DOHH2 (cell line): Measurements from ENCODE around the gene ITGB5.

ENCODE experiments used
- CTCF ChIP-seq: fragments of 200-600 bp; sonication (generic); IDR thresholded peaks from one replicate; pipeline ENCODE4 v1.5.1; 2014; ENCODE audit warnings: antibody characterized with exemption, mild to moderate bottlenecking, low read depth, low read length; ENCODE audit not compliant: poor library complexity, severe bottlenecking
- EZH2phosphoT487 ChIP-seq: fragments of 200-600 bp; sonication (generic); IDR thresholded peaks from 2 replicates; pipeline ENCODE4 v1.6.1; 2017; ENCODE audit warnings: borderline replicate concordance, mild to moderate bottlenecking, antibody characterized with exemption, low read length, moderate library complexity, mixed read lengths

GRCh38 chr3:124791142-124791541 lies 96.0 kb downstream of the ITGB5 start:
- TF ChIP-seq CTCF (no peak), EZH2phosphoT487 (no peak)
